Stimulated activated naive CD4-positive, alpha-beta T cell treated with Interleukin-2 at 50 U/mL for 16 hours (primary cell): ENCODE results near the gene PPP1R7.

Experiments used
- DNase-seq: peaks from one replicate; lab custom pipeline; 2025; lab: John Stamatoyannopoulos, UW

The PPP1R7 gene

GRCh38 chr2:241121008-241121407 lies 29.3 kb upstream of the PPP1R7 start:
- no peak for DNase-seq

GRCh38 chr2:241122376-241123002 lies 27.8 kb upstream of the PPP1R7 start:
- DNase-seq = no peak

- DNase-seq = peak; percentile 48
These were observed 26.3 kb upstream of the PPP1R7 start for GRCh38 chr2:241123816-241124536.

- DNase-seq = no peak
These were observed 24.6 kb upstream of the PPP1R7 start for GRCh38 chr2:241125626-241126025.

GRCh38 chr2:241126201-241126611 lies 24.1 kb upstream of the PPP1R7 start:
- no peak for DNase-seq

GRCh38 chr2:241126771-241127202 lies 23.5 kb upstream of the PPP1R7 start:
- no peak for DNase-seq

GRCh38 chr2:241128266-241128665 lies 22.0 kb upstream of the PPP1R7 start:
- no peak for DNase-seq

GRCh38 chr2:241129086-241129871 lies 21.0 kb upstream of the PPP1R7 start:
- no peak for DNase-seq

GRCh38 chr2:241130316-241130715 lies 20.0 kb upstream of the PPP1R7 start:
- DNase-seq = no peak

- DNase-seq = no peak
These were observed 18.7 kb upstream of the PPP1R7 start for GRCh38 chr2:241131531-241131930.

- DNase-seq = no peak
These were observed 17.5 kb upstream of the PPP1R7 start for GRCh38 chr2:241132538-241133435.

- DNase-seq = no peak
These were observed 16.8 kb upstream of the PPP1R7 start for GRCh38 chr2:241133436-241133820.

GRCh38 chr2:241134711-241135110 lies 15.6 kb upstream of the PPP1R7 start:
- no peak for DNase-seq

- DNase-seq = no peak
These were observed 14.5 kb upstream of the PPP1R7 start for GRCh38 chr2:241135737-241136136.

GRCh38 chr2:241136191-241136590 lies 14.1 kb upstream of the PPP1R7 start:
- DNase-seq = no peak

- no peak for DNase-seq
These were observed 13.5 kb upstream of the PPP1R7 start for GRCh38 chr2:241136661-241137260.

GRCh38 chr2:241137276-241138190 lies 12.7 kb upstream of the PPP1R7 start:
- no peak for DNase-seq

GRCh38 chr2:241138471-241138870 lies 11.8 kb upstream of the PPP1R7 start:
- DNase-seq = no peak

GRCh38 chr2:241139531-241140444 lies 10.5 kb upstream of the PPP1R7 start:
- DNase-seq = no peak
